Measurements from ENCODE around the gene NINL.

Gene NINL

GRCh38 chr20:25465243-25466135 lies 119.8 kb downstream of the NINL start:
- DNase-seq (ENCODE audit: low spot score) = no peak

- DNase-seq (ENCODE audit: low spot score) = peak; percentile 74
These were observed 120.7 kb downstream of the NINL start for GRCh38 chr20:25464501-25465242.

DNA sequence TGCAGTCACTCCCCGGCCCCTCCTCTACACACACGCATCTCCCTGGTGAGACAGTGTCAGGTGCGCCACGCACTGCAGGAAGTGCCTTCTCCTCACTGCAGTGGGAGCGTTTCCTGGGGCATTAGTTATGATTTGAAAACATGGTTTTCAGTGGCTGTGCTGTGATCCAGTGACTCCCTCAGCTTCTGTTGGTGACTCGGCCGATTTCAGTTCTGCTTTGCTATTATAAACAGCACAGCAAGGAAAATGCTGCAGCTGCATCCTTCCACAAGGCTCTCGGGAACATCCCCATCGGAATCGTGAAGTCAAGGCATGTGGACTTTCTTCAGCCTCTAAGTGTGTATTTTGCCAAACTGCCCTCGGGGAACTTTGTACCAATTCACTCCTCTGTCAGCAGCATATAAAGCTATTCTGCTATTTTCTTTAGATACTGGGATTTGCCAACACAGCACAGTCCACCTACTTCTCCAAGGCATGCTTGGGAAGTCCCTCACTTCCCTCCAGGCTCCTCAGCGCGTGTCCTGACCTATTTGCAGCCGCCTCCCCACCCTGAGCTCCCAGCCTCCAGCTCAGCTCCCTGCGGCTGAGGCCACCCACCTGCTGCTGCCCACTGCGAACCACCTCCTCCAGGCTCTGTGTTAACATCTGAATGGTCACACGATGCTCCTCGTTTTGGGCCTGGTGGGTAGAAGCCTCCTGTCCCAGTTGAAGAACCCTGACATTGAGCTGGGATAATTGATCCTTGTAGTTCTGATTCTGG lies 123.4 kb downstream of the NINL start:
- no peak for DNase-seq (ENCODE audit: low spot score)

DNA sequence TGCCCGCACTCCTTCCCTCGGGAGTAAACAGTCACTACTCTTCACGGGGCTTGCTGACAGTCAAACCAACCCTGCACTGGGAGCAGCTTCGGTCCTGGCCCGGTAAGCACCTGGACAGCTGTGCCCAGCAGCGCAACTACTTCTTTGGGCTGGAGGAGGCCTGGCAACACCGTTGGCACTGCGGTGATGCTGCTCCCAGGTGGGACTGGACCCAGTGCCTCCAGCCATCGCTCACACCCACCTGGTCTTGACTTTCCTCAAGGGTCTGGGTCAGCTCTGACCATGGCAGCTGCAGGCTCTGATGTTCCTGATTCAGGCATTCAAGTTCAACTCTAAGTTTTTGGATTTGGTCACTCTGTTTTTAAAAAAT lies 124.1 kb downstream of the NINL start:
- no peak for DNase-seq (ENCODE audit: low spot score)

DNA sequence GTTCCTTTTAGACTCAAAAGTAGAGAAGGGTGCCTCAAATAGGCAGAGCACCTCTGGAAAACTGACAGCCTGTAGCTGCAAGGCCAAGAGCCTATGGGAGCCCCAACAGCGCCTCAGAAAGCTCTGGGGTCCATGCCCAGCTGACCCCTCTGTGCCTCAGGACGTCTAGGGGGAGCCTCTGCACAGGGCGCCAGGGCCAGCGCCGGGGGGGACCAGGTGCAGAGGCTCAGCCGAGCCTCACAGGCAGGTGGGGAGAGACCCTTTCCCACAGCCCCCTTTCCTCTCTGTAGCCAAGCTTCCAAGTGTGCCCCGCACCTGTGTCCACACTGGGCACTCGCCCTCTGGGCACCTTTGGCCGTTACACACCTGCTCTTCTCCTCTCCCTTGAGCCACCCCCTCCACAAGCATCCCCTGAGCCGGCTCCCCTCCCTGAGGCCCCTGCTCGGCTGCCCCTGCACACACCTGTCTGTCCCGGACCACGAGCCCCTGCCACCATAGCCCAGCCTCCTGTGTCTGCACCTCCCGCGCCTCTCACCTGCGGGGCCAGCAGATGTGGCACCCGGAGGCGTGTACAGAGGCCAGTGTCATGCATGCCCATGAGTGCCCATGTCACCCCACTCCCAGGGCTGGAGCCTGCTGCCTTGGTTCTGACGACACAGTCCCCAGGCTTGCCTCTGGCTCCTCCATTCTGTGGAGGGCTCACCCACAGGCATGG lies 124.6 kb downstream of the NINL start:
- DNase-seq (ENCODE audit: low spot score) = no peak

GRCh38 chr20:25459916-25460535 lies 125.3 kb downstream of the NINL start:
- DNase-seq (ENCODE audit: low spot score) = no peak

- DNase-seq (ENCODE audit: low spot score) = no peak
These were observed 126.1 kb downstream of the NINL start for GRCh38 chr20:25459111-25459830.

DNA sequence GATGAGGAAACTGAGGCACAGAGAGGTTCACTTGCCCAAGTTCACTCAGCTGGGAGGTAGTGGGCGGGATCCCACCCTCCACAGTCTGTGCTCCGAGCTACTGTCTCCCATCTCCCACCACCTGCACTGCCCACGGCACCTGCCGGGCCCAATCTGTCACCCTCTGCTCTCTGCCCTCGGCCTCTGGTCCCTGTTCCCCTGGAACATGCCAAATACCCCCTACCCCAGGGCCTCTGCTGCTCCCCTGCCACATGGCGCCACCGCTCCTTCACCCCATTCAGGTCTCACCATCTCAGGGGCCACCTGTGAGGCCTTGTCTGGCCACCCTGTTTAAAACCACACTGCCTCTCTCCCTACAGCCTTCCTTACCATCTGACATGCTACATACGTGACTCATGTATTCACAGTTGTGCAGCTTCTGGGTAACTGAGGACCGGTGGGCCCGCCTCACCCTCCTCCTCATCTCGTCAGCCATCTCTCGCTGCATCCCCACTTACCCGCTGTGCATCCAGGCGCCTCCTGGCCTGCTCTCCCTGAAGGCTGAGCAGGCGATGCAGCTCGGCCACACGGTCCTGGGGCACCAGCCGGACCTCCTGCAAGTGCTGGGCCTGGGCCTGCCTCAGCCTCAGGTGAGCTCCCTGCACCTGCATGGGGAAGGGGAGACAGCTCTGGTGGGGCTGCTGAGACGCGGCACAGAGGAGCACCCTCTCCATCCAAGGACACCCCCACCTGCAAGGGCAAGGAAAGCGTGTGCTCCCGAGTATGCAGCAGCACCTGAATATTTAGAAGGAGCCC lies 127.2 kb downstream of the NINL start:
- no peak for DNase-seq (ENCODE audit: low spot score)

GRCh38 chr20:25454153-25454900 lies 131.0 kb downstream of the NINL start:
- DNase-seq (ENCODE audit: low spot score) = no peak

- no peak for DNase-seq (ENCODE audit: low spot score)
These were observed 132.1 kb downstream of the NINL start for GRCh38 chr20:25453035-25453810.

GRCh38 chr20:25452333-25452732 lies 133.0 kb downstream of the NINL start:
- no peak for DNase-seq (ENCODE audit: low spot score)

DNA sequence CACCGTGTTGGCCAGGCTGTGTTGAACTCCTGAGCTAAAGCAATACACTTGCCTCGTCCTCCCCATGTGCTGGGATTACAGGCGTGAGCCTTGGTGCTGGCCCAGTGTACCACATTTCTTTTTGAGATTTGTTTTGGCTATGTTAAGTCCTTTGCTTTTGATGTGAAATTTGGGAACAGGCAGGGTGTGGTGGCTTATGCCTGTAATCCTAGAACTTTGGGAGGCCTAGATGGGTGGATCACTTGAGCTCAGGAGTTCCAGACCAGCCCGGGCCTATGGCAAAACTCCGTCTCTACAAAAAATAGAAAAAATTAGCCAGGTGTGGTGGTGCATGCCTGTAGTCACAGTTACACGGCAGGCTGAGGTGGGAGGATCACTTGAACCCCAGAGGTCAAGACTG lies 137.7 kb downstream of the NINL start:
- no peak for DNase-seq (ENCODE audit: low spot score)

- DNase-seq (ENCODE audit: low spot score) = no peak
These were observed 140.8 kb downstream of the NINL start for GRCh38 chr20:25444556-25444955.

- DNase-seq (ENCODE audit: low spot score) = no peak
These were observed 146.0 kb downstream of the NINL start for GRCh38 chr20:25439328-25439727.

DNA sequence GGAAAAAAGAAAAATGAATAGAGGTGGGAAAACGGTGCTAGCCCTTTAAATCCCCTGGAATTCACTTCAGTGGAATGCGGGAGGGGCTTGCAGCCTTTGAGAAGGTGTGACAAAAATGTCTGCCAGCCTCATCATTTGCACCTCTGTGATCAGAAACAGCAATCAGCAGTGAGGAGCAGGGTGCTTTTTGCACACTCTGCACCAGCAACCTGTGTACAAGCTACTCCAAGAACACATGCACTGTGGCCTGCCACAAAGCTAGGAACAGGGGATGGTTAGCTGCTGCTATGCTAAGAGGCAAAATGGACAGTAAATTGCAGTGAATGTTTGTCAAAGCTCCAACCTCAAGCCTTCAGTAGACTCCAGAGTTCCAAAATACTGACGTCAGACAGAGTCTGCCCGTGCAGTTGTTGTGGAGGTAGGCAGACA lies 148.2 kb downstream of the NINL start:
- no peak for DNase-seq (ENCODE audit: low spot score)

GRCh38 chr20:25424536-25424935 lies 160.8 kb downstream of the NINL start:
- no peak for DNase-seq (ENCODE audit: low spot score)

DNA sequence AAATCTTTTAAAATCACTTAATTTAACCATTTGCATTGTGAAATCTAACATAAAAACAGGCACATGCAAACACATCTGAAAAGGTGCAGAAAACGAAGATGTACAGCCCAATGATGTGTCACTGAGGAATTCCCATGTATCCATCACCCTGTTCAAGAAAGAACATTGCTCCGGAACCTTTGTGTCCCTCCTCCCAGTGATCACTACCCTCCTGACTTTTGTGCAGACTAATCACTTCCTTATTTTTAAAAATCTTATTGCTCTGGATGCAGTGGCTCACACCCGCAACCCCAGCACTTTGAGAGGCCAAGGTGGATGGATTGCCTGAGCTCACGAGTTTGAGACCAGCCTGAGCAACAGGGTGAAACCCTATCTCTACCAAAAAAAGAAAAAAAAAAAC lies 163.3 kb downstream of the NINL start:
- no peak for DNase-seq (ENCODE audit: low spot score)

- DNase-seq (ENCODE audit: low spot score) = no peak
These were observed 164.2 kb downstream of the NINL start for GRCh38 chr20:25421102-25421501.

Measured in SK-N-DZ (cell line).